Measurements from ENCODE around the gene ONECUT1.
A peak's percentile ranks its signal among the peaks of the same experiment; 100 is the strongest.

ONECUT1 gene

DNA sequence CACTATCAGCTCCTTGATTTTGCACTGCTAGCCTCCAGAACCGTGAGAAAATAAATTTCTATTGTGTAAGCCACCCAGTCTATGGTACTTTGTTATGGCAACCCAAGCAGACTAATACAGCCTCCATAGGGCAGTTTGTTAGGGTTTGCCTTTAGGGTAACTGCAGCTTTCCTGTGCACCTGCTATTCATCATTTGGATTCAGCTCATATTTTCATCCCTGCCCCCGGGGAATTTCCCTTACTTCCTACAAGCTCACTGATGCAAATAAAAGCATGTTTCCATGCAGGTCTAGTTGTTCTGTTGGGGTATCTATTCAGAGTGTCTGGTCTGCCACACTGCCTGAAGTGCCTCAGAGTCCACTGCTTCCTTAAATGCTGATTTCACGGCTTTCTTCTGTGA is 62.3 kb downstream of the ONECUT1 start:
- TF ChIP-seq, protein P1, sequence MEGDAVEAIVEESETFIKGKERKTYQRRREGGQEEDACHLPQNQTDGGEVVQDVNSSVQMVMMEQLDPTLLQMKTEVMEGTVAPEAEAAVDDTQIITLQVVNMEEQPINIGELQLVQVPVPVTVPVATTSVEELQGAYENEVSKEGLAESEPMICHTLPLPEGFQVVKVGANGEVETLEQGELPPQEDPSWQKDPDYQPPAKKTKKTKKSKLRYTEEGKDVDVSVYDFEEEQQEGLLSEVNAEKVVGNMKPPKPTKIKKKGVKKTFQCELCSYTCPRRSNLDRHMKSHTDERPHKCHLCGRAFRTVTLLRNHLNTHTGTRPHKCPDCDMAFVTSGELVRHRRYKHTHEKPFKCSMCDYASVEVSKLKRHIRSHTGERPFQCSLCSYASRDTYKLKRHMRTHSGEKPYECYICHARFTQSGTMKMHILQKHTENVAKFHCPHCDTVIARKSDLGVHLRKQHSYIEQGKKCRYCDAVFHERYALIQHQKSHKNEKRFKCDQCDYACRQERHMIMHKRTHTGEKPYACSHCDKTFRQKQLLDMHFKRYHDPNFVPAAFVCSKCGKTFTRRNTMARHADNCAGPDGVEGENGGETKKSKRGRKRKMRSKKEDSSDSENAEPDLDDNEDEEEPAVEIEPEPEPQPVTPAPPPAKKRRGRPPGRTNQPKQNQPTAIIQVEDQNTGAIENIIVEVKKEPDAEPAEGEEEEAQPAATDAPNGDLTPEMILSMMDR (IDR thresholded peaks at IDR 0.05; ENCODE audit: low read depth, low read length): no peak
- Histone ChIP-seq H3K4me3 (ENCODE audit: low read depth, low read length) (no peak overlapping the region), H3K36me3 (no peaks in the 10 kb centered on the region), H3K9me3 (no peaks in the 10 kb centered on the region), H3K4me1 (no peaks in the 10 kb centered on the region), H3K27me3 (no peaks in the 10 kb centered on the region)
- DNase-seq: peak; percentile 45

DNA sequence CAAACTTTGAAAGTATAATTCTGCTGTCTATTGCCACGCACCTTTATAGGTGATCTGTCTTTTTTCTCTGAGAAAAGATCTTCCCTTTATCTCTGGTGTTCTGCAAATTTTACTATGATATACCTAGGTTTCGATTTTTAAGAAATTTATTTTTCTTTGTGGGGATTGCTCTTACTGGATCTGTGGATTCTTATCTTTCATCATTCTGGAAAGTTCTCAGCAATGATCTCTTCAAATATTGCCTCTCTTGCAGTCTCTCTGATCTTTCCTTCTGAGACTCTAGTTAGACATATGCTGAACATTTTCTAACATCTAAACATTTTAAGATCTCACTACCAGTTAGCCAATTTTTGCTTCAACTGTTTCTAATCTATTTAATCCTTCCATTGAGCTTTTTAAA is 63.9 kb downstream of the ONECUT1 start:
- Histone ChIP-seq H3K9me3 (no peaks in the 10 kb centered on the region), H3K4me3 (ENCODE audit: low read depth, low read length) (no peak overlapping the region), H3K27me3 (no peaks in the 10 kb centered on the region), H3K4me1 (no peaks in the 10 kb centered on the region), H3K36me3 (no peaks in the 10 kb centered on the region)
- DNase-seq: no peak
- TF ChIP-seq, protein P1 (IDR thresholded peaks at IDR 0.05; ENCODE audit: low read depth, low read length): no peak

DNA sequence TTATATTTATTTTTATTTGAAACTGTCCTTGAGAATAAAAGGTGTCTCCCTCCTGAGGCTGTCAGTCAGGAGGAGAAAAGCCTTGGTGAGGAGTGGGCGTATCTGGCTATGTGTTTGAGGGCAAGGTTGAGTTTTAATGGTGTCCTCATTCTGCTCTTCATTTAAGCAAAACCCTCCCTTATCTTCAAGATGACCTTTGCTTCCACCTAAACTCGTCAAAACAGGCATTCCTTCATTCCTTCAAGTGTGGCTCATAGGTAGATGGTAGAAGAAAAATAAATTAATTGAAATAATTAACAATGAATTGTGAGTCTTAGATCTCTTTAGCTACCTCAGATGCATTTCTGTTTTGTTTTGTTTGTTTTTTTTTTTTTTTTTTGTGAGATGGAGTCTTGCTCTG is 71.6 kb downstream of the ONECUT1 start:
- Histone ChIP-seq H3K36me3 (no peaks in the 10 kb centered on the region), H3K4me3 (ENCODE audit: low read depth, low read length) (no peak overlapping the region), H3K4me1 (no peaks in the 10 kb centered on the region), H3K27me3 (no peaks in the 10 kb centered on the region), H3K9me3 (no peaks in the 10 kb centered on the region)
- DNase-seq: no peak
- TF ChIP-seq, protein P1 (IDR thresholded peaks at IDR 0.05; ENCODE audit: low read depth, low read length): no peak

DNA sequence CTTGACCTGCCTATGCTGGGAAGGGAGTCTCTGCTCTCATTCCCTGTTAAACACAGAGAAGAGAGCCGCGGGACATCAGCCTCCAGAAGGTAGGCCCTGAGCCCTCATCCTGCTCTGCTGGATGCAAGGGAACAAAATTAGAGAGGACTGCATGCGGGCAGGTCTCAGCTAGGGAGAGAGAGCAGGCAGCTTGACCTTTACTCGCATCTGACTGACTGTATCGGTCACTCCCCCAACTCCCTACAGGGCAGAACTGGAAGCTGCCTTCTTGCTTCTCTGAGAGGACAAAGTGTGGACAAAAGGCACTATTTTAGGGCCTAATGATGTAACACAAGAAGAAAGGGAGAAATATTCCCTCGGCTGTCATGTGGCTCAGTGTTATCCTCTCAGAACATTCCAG is 72.2 kb downstream of the ONECUT1 start:
- TF ChIP-seq, protein P1 (IDR thresholded peaks at IDR 0.05; ENCODE audit: low read depth, low read length): no peak
- no peaks in the 10 kb centered on the region for H3K27me3 ChIP-seq
- H3K4me1 ChIP-seq: no peaks in the 10 kb centered on the region
- no peaks in the 10 kb centered on the region for H3K36me3 ChIP-seq
- DNase-seq: no peak
- H3K4me3 ChIP-seq (ENCODE audit: low read depth, low read length): no peak overlapping the region
- no peaks in the 10 kb centered on the region for H3K9me3 ChIP-seq

DNA sequence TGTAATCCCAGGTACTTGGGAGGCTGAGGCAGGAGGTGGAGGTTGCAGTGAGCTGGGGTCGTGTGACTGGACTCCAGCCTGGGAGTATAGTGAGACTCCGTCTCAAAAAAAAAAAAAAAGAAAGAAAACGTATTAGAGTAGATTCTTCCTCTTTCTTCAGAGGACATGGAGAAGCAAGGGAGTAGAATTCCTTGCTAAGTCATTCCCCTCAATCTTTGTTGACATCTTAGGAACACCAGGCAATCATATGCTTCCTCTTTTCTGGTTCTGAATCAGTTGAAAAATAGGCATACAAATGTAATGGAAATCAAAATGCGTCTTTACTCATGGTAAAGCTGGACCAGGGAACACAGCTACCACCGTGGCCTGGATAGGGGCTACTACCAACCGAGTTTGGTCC is 72.7 kb downstream of the ONECUT1 start:
- H3K9me3 ChIP-seq: no peaks in the 10 kb centered on the region
- no peaks in the 10 kb centered on the region for H3K36me3 ChIP-seq
- TF ChIP-seq, protein P1 (IDR thresholded peaks at IDR 0.05; ENCODE audit: low read depth, low read length): no peak
- H3K4me3 ChIP-seq (ENCODE audit: low read depth, low read length): no peak overlapping the region
- no peaks in the 10 kb centered on the region for H3K4me1 ChIP-seq
- DNase-seq: no peak
- no peaks in the 10 kb centered on the region for H3K27me3 ChIP-seq

DNA sequence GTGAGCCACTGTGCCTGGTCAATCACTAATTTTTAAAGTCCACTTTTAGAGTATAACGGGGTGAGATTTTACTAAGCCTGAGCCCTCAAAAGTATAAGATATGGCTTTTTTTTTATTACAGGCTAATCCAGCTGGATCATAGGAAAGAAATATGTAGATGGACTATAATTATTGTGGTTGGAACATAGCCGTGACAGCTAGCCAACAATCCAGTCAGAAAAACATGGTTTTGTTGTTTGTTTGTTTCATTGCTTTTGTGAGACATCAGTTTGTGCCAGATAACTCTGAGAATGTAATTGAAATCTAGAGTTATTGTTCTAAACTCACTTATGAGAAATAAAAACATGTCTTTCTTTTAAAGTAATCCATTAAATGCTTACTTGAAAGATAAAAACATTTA is 73.6 kb downstream of the ONECUT1 start:
- Histone ChIP-seq H3K27me3 (no peaks in the 10 kb centered on the region), H3K4me1 (no peaks in the 10 kb centered on the region), H3K9me3 (no peaks in the 10 kb centered on the region), H3K4me3 (ENCODE audit: low read depth, low read length) (no peak overlapping the region), H3K36me3 (no peaks in the 10 kb centered on the region)
- DNase-seq: no peak
- TF ChIP-seq, protein P1 (IDR thresholded peaks at IDR 0.05; ENCODE audit: low read depth, low read length): no peak

All from BE2C (cell line).